Activated CD8-positive, alpha-beta memory T cell treated with anti-CD3 and anti-CD28 coated beads, Interleukin-2, amount 50 U/mL, for 1 hour (primary cell): ENCODE results near the gene ZNF433.

Source experiments
- DNase-seq: peaks from one replicate; pipeline ENCODE4 v3.0.0-alpha.2; 2020; ENCODE audit errors: extremely low read depth

The ZNF433 gene

GRCh38 chr19:11989112-11989456 is 46.4 kb downstream of the ZNF433 start:
- DNase-seq, result no peak

- DNase-seq, result peak; percentile 83
These were observed 47.8 kb downstream of the ZNF433 start for GRCh38 chr19:11987405-11988281.

- DNase-seq, result no peak
These were observed 48.7 kb downstream of the ZNF433 start for GRCh38 chr19:11986754-11987153.

- no peak for DNase-seq
These were observed 50.5 kb downstream of the ZNF433 start for GRCh38 chr19:11984986-11985385.

GRCh38 chr19:11982526-11982925 is 53.0 kb downstream of the ZNF433 start:
- no peak for DNase-seq

GRCh38 chr19:11979527-11979926 is 56.0 kb downstream of the ZNF433 start:
- DNase-seq, result no peak

- no peak for DNase-seq
These were observed 56.9 kb downstream of the ZNF433 start for GRCh38 chr19:11978492-11979100.

GRCh38 chr19:11973019-11973810 is 62.3 kb downstream of the ZNF433 start:
- DNase-seq, result no peak

- DNase-seq, result no peak
These were observed 64.4 kb downstream of the ZNF433 start for GRCh38 chr19:11971041-11971440.

- no peak for DNase-seq
These were observed 65.3 kb downstream of the ZNF433 start for GRCh38 chr19:11970174-11970573.

GRCh38 chr19:11964858-11965645 is 70.4 kb downstream of the ZNF433 start, which contains the start of gene ZNF763:
Gene ZNF763, plus strand, starts transcription at chr19:11965040. Its CDS starts 169 bp downstream, at chr19:11965209.
- peak; percentile 59 for DNase-seq
